Nucleus accumbens (tissue), 56 donors: ENCODE results near the gene CNDP1.
A peak's percentile ranks its signal among the peaks of the same experiment; 100 is the strongest.
"Not testable (repeated sequence)": the region's sequence is repeated elsewhere in the genome, so short reads cannot be mapped to it uniquely, and the experiment has no call there.

Experiments used
- DNase-seq, 56 donors: peaks; one replicate each; lab custom pipeline; 2025; lab: John Stamatoyannopoulos, UW

Gene CNDP1

DNA sequence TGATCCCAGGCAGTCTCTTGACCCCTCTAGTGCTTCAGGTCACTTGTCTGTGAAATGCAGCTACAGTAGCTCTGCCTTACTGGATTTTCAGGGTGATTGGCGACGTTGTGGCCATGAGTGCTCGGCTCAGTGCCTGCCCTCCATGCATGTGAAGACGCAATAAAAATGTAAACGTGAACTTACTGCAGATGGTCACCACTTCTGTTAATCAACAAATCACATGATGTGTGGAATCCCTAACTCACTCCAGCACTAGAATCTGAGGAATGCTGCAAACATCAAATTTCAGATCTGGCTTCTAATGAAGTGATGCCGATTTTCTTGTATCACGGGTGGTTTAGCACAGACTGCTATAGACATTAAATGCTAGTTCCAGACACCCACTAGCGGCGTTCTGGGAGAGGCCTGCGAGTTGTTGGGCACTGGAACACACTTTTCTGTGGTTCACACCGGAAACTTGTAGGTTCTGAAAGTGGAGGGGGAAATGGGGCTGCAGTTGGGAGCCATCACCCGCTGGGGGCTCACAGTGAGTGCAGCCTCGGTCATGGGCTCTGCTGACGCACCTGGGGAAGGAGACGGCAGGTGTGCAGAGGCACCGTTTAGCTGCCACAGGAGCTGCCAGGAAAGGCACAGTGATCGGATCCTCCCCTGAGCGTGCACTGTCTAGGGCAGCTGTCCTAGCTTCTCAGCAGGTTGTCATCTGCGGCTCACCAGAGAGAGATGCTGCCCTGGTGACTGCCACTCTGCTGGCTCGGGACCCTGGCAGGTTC, 6.5 kb downstream of the CNDP1 start:
- no peak for DNase-seq

- peak in 49 of 56 donors; percentile 9 to 90 (median 61) for DNase-seq
These were observed 7.6 kb downstream of the CNDP1 start for GRCh38 chr18:74541703-74542555.

DNA sequence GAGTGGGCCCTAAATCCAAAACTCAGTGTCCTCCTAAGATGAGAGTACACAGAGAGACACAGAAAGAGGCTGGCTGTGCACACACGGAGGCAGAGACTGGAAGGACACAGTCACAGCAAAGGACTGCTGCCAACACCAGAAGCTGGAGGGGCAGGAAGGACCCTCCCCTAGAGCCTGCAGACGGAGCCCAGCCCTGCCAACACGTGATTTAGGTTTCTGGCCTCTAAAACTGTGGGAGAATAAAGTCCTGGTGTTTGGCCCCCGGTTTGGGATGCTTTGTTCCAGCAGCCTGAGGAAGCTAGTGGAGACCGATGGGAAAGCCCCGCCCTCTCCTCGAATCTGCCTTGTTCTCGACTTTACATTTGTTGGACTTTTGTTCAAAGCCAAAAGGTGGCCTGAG, 10.6 kb downstream of the CNDP1 start:
- DNase-seq: peak in 1 of 56 donors; percentile 31

DNA sequence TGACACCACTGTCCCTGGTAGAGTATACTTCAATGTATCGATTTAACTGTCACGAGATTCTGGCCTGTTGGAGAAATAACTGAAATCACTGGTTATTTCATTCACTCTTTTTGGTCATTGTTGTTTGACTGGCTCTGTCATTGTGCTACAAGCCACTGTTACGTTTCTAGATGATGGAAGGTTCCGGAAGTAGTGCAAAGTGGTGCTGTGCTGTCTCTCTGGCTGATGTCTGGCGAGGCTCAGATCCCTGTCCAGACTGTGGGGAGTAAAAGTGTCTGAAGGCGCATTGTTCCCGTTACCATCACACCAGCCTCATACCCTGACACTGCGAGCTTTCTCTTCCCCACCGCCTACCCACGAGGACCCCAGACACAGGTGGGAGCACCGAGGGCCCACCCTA, 11.7 kb downstream of the CNDP1 start:
- peak in 1 of 56 donors; percentile 40 for DNase-seq

- no peak for DNase-seq
These were observed 12.6 kb downstream of the CNDP1 start for GRCh38 chr18:74546751-74547530.

DNA sequence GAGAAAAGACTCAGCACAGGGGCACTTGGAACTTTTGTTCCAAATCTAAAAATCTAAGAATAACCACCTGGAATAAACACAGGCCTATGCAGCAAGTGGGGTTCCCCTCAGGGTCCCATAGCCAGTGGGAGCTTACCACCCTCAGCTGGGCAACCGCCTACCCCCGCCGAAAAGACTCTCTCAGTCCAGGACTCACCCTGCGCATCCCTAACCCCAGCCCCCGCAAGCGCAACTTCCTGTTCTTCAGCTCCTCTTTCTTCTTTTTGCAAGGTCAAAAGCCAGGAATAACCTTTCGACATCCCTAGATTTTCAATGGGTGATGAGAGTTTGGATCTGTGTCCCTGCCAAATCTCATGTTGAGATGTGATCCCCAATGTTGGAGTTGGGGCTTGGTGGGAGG, 13.6 kb downstream of the CNDP1 start:
- DNase-seq: no peak

- DNase-seq: no peak
These were observed 15.3 kb downstream of the CNDP1 start for GRCh38 chr18:74549591-74550104.

DNA sequence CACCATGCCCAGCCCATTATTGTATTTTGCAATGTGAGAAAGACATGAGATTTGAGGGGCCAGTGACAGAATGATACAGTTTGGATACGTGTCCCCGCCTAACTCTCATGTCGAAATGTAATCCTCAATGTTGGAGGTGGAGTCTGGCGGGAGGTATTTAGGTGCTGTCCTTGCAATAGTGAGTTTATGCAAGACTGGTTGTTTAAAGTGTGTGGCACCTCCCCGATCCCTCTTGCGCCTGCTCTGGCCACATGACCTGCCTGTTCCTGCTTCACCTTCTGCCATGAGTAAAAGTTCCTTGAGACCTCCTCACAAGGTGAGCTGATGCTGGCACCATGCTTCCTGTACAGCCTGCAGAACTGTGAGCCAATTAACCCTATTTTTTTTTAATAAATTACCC, 16.6 kb downstream of the CNDP1 start:
- no peak for DNase-seq

DNA sequence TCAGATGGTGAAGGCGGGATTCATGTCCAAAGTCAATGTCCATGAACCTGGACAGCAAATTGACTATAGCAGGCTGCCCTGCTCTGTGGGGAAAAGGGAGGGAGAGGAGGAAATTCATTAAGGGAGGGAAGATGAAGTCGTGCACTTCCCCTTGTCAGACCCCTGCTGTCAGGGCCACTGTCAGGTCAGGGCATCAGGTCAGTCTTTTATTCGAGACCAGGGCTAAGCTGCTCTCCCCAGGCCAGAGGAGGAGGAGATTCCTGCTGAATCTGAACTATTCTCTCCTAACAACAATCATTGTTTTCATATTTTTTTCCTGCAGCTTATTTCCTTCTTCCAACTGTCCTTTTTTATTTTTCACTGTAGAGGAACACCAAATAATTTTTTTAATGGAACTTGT, 17.2 kb downstream of the CNDP1 start:
- no peak for DNase-seq

- peak in 52 of 56 donors; percentile 13 to 92 (median 70) for DNase-seq
These were observed 17.7 kb downstream of the CNDP1 start for GRCh38 chr18:74551936-74552555.

DNA sequence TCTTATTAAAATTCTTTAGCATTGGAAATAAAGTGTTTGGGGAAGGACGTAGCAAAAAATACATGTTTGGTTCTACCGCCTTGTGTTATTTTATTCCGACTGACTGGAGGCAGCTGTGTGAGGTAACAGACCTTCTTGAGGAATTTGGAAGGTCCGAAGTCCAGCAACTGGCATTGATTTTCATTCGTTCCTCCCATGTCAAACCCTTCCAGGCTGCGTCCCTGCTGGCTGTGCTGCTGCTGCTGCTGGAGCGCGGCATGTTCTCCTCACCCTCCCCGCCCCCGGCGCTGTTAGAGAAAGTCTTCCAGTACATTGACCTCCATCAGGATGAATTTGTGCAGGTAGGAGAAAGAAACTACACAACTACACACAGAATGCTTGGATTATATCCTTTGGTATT, 21.8 kb downstream of the CNDP1 start:
- DNase-seq: no peak

GRCh38 chr18:74558096-74558495, 23.8 kb downstream of the CNDP1 start:
- no peak for DNase-seq

DNA sequence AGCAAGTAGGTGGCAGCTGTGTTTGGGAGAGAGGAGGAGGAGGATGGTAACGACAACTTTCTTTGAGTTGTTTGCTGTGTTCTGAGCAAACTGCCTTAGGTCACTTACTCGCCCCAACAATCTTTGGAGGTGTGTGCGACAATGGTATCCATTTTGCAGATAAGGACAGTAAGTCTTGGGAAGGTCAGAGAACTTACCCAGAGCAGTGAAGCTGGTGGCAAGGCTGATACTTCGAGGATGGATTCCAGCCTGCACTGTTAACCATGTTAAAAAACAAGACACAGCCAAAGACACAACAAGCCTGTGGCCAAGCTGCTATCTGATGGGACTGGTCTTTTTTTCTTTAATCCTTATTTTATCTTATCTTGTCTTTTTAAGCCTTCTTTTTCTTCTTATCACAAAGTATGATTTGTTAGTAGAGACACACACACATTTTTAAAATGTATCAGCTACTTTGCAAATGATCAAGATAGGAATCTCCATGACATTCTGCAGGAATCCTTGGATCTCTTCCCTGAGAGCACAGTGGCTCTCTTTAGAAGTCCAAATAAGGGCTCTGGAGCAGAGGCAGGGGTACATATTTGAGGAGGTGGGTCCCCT, 27.9 kb downstream of the CNDP1 start:
- DNase-seq: no peak

DNA sequence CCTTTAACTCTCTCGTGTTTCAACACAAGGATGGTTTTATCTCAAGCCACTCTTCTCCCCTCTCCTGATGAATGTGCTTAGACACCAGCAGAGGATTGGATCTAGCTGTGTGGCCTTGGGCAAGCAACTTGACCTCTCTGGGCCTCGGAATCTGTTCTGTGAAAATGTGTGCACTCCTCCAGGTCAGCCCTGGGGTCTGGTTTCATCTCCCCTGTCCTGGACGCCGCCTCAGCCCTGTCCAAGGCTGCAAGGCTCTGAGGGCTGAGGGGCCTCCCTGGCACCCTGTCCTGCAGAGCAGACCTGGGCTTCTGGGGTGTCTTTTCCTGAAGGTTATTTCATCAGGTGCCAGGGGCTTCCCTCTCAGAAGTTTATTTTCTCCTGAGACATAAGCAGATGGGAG, 28.5 kb downstream of the CNDP1 start:
- no peak for DNase-seq

DNA sequence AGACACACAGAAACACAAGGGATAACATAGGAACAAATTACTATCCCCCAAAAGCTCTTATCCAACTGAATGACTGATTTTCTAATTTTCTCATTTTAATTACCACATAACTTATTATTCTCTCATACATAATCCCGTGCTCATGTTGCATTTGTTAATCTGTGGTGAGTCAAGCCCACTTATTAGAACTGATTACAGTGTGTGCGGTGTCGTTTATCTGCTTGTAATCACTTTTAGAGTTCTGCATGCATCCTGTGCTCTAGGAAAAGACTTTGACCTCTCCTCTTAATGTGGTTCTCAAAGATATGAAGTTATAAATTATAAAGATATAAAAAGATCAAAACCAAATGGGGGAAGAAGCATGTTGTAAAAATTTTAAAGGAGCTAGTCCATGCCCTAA, 29.7 kb downstream of the CNDP1 start:
- DNase-seq: no peak

GRCh38 chr18:74565164-74565563, 30.9 kb downstream of the CNDP1 start:
- not testable (repeated sequence) for DNase-seq

DNA sequence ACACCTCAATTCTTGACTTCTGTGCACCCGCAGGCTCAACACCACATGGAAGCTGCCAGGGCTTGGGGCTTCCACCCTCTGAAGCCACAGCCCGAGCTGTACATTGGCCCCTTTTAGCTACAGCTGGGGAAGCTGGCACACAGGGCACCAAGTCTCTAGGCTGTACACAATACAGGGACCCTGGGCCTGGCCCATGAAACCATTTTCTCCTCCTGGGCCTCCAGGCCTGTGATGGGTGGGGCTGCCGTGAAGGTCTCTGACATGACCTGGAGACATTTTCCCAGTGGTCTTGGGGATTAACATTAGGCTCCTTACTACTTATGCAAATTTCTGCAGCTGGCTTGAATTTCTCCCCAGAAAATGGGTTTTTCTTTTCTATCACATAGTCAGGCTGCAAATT, 31.7 kb downstream of the CNDP1 start:
- DNase-seq: not testable (repeated sequence)

- no peak for DNase-seq
These were observed 33.5 kb downstream of the CNDP1 start for GRCh38 chr18:74567822-74568221.

GRCh38 chr18:74569401-74569800, 35.1 kb downstream of the CNDP1 start:
- no peak for DNase-seq

GRCh38 chr18:74570266-74570665, 36.0 kb downstream of the CNDP1 start:
- DNase-seq: no peak
